HK-2 (cell line): ENCODE measurements around the gene HECW1.
"Not testable (repeated sequence)": the region's sequence is repeated elsewhere in the genome, so short reads cannot be mapped to it uniquely, and the experiment has no call there.

ENCODE experiments used
- DNase-seq: peaks from one replicate; pipeline ENCODE4 v3.0.0-alpha.2; 2018; ENCODE audit not compliant: unreplicated experiment

The HECW1 gene

GRCh38 chr7:43537765-43538403 lies 425.4 kb downstream of the HECW1 start:
- DNase-seq: peak; percentile 63

GRCh38 chr7:43538404-43538771 lies 425.9 kb downstream of the HECW1 start:
- peak; percentile 39 for DNase-seq

- no peak for DNase-seq
These were observed 428.0 kb downstream of the HECW1 start for GRCh38 chr7:43540471-43540870.

- DNase-seq: no peak
These were observed 430.3 kb downstream of the HECW1 start for GRCh38 chr7:43542716-43543115.

- DNase-seq: no peak
These were observed 433.8 kb downstream of the HECW1 start for GRCh38 chr7:43546231-43546630.

GRCh38 chr7:43550427-43550826 lies 438.0 kb downstream of the HECW1 start:
- no peak for DNase-seq

GRCh38 chr7:43552122-43552521 lies 439.7 kb downstream of the HECW1 start:
- DNase-seq: no peak

GRCh38 chr7:43553999-43554398 lies 441.6 kb downstream of the HECW1 start:
- DNase-seq: no peak

GRCh38 chr7:43554423-43554822 lies 442.0 kb downstream of the HECW1 start:
- no peak for DNase-seq

GRCh38 chr7:43557831-43558495 lies 445.5 kb downstream of the HECW1 start:
- no peak for DNase-seq

GRCh38 chr7:43559171-43559945 lies 446.9 kb downstream of the HECW1 start:
- no peak for DNase-seq

- no peak for DNase-seq
These were observed 447.5 kb downstream of the HECW1 start for GRCh38 chr7:43559946-43560335.

GRCh38 chr7:43560742-43561330 lies 448.4 kb downstream of the HECW1 start:
- DNase-seq: no peak

- DNase-seq: no peak
These were observed 449.9 kb downstream of the HECW1 start for GRCh38 chr7:43562383-43562782.

GRCh38 chr7:43565786-43566185 lies 453.3 kb downstream of the HECW1 start:
- DNase-seq: no peak

- no peak for DNase-seq
These were observed 456.1 kb downstream of the HECW1 start for GRCh38 chr7:43568529-43568928.

GRCh38 chr7:43569424-43569823 lies 457.0 kb downstream of the HECW1 start:
- DNase-seq: peak; percentile 54

GRCh38 chr7:43570688-43571365 lies 458.4 kb downstream of the HECW1 start:
- no peak for DNase-seq

- DNase-seq: peak; percentile 64
These were observed 460.1 kb downstream of the HECW1 start for GRCh38 chr7:43572516-43573049.

- DNase-seq: not testable (repeated sequence)
These were observed 461.4 kb downstream of the HECW1 start for GRCh38 chr7:43573832-43574231.

- DNase-seq: no peak
These were observed 463.1 kb downstream of the HECW1 start for GRCh38 chr7:43575506-43575905.

GRCh38 chr7:43576241-43576640 lies 463.8 kb downstream of the HECW1 start:
- DNase-seq: no peak
